Psoas muscle (tissue), 8 donors: ENCODE data around the gene SFXN4. TPM values are rescaled to one million over a fixed set of nuclear protein-coding genes. Genes with fewer than 3 reads are reported as not detected.

Experiments
- ATAC-seq, 4 donors: fragments of 200-7000 bp; cut with Tn5 transposase; one replicate each; pipeline ENCODE4 v1.9.1; 2020; ENCODE audit warnings: moderate library complexity in 3 of 4, mild to moderate bottlenecking in 2 of 4
- DNase-seq, 2 donors: peaks; one replicate each; pipeline ENCODE4 v3.0.0-alpha.2; 2020
- H3K27ac ChIP-seq: fragments of 200-600 bp; one replicate; pipeline ENCODE4 v1.8.0; 2022
- H3K27me3 ChIP-seq, 3 donors: fragments of 200-600 bp in 1 of 3; one replicate each; pipeline versions ENCODE4 v1.6.1 to v1.8.0; 2013 to 2022; ENCODE audit warnings: low read length in 2 of 3, mild to moderate bottlenecking in 2 of 3, moderate library complexity in 1 of 3; ENCODE audit not compliant: insufficient read depth in 3 of 3
- H3K36me3 ChIP-seq, 2 donors: fragments of 200-600 bp in 1 of 2; one replicate each; pipeline versions ENCODE4 v1.6.1 to v1.8.0; 2013 to 2022; ENCODE audit warnings: low read depth in 1 of 2, mild to moderate bottlenecking in 1 of 2, moderate library complexity in 1 of 2; ENCODE audit not compliant: insufficient read depth in 1 of 2
- H3K4me1 ChIP-seq: fragments of 200-600 bp; one replicate; pipeline ENCODE4 v1.8.0; 2022
- H3K4me3 ChIP-seq: fragments of 200-600 bp; one replicate; pipeline ENCODE4 v1.8.0; 2022; ENCODE audit warnings: mild to moderate bottlenecking
- H3K9me3 ChIP-seq: fragments of 200-600 bp; one replicate; pipeline ENCODE4 v1.8.0; 2022
- CTCF ChIP-seq: fragments of 200-600 bp; IDR thresholded peaks from one replicate; pipeline ENCODE4 v1.8.0; 2022; ENCODE audit warnings: antibody characterized with exemption
- WGBS, 3 donors: extraction: QIAGEN DNeasy Blood & Tissue Kit; methylation state at CpG; one replicate each; pipeline versions ENCODE4 v1.1.6 to v1.1.7; 2013; 5-methylcytosine and 5-hydroxymethylcytosine counted together
- intact Hi-C, 2 donors: fragments of 100-400 bp; cut with DNase I; formaldehyde crosslinking; loops; one replicate each; pipeline versions ENCODE4 v1.11.0 to v1.14.2; 2022
- polyA plus RNA-seq, 3 donors: library from polyadenylated mRNA; stranded (reverse); fragments of 200-250 nt; gene quantifications; one replicate each; pipeline ENCODE4 v1.2.3, GENCODE V29; 2013
- total RNA-seq, 4 donors: library from RNA; stranded (reverse); fragmentation: NEBNext Ultra II Directional in 2 of 4; extraction: Animal tissue kit (Norgen Biotek cat#: 25700) in 2 of 4; gene quantifications; one replicate each; pipeline versions ENCODE4 v1.2.1 to v1.2.4, GENCODE V29; 2021 to 2023
- donor health status: healthy with polysubstance abuse.
- donor health status: DM: no; HTN: no; CAD: no; lungs with moderate emphysema.
- donor health status: Bipolar disorder and iron deficiency.
- donor health status: healthy.
- donor health status: DM: yes; HTN: yes; CAD: no.
- donor health status: DM: no; HTN: no; CAD: no.
- donor health status: DM: no; HTN: no; CAD: no.
- donor health status: DM: yes; HTN: yes; CAD: no.

Gene SFXN4
- total and polyA plus RNA-seq, 7 donors: 37.1 to 67.2 (median 48.9) TPM

GRCh38 chr10:119129721-119130120 is 35.8 kb downstream of the SFXN4 start:
- intact Hi-C loops: no loop called here
- no peak overlapping the region for H3K27ac ChIP-seq
- no peak for DNase-seq
- no peak overlapping the region for H3K4me3 ChIP-seq
- 94 to 97% (median 97%) methylated on average over 4 of the region's 4 CpGs for WGBS, 3 donors
- no peak for TF ChIP-seq CTCF
- ATAC-seq: no peak
- no peaks in the 10 kb centered on the region for H3K9me3 ChIP-seq
- no peaks in the 10 kb centered on the region for H3K27me3 ChIP-seq
- H3K4me1 ChIP-seq: peaks cover 5% of the 10 kb centered on the region
- H3K36me3 ChIP-seq: peaks cover 0 to 82% of the 10 kb centered on the region in 2 donors

DNA sequence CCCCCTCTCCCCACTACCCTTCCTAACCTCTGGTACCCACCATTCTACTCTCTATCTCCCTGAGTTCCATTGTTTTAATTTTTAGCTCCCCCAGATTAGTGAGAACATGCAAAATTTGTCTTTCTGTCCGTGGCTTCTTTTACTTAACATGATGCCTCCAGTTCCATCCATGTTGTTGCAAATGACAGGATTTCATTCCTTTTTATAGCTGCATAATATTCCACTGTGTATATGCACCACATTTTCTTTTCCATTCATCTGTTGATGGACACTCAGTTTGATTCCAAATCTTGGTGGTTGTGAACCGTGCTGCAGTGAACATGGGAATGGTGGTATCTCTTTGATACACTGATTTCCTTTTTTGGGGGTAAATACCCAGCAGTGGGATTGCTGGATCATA is 39.6 kb downstream of the SFXN4 start:
- intact Hi-C loops: no loop called here
- H3K4me1 ChIP-seq: peaks cover 2% of the 10 kb centered on the region
- ATAC-seq (no peak), DNase-seq (no peak)
- no peaks in the 10 kb centered on the region for H3K9me3 ChIP-seq
- H3K27ac ChIP-seq: no peak overlapping the region
- peaks cover 0 to 84% of the 10 kb centered on the region in 2 donors for H3K36me3 ChIP-seq
- no peaks in the 10 kb centered on the region for H3K27me3 ChIP-seq
- WGBS, 3 donors: 97 to 100% (median 97%) methylated on average over 2 of the region's 2 CpGs
- no peak overlapping the region for H3K4me3 ChIP-seq
- no peak for TF ChIP-seq CTCF

GRCh38 chr10:119120875-119121274 is 44.6 kb downstream of the SFXN4 start:
- Histone ChIP-seq H3K9me3 (no peaks in the 10 kb centered on the region), H3K4me1 (peaks cover 14% of the 10 kb centered on the region), H3K27ac (peak overlapping the region; percentile 83), H3K36me3 (peaks cover 0 to 80% of the 10 kb centered on the region in 2 donors), H3K27me3 (no peaks in the 10 kb centered on the region), H3K4me3 (no peak overlapping the region)
- intact Hi-C loops: loop anchor here in 1 of 2 donors (5.0 kb wide), 1 partner anchor 39 kb away; the partner anchor contains the start of gene EIF3A
- 89 to 92% (median 91%) methylated on average over 2 of the region's 2 CpGs for WGBS, 3 donors
- TF ChIP-seq CTCF: no peak
- DNase-seq: no peak
- peak in 1 of 4 donors; percentile 11 for ATAC-seq

DNA sequence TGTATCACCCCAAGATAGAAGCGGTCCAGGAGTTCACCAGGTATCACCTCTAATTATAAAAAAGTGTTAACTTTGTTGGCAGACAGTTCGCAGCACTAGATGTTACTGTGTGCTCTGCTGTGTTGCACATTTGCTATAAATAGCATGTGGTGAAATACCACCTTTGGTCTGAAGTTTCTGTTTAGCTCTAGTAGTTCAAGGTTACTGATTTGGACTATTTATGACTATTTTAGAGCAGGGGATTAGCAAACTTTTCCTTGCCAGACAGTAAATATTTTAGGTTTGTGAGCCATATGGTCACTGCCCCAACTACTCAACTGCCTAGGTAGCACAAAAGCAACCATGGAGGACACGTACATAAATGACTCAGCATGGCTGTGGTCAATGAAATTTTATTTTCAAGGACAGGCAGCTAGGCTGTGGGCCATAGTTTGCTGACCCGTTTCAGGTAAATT is 45.1 kb downstream of the SFXN4 start:
- ATAC-seq: peak; percentile 89 to 94 (median 92)
- H3K36me3 ChIP-seq: peaks cover 0 to 76% of the 10 kb centered on the region in 2 donors
- H3K4me3 ChIP-seq: no peak overlapping the region
- WGBS, 3 donors: 26 to 58% (median 35%) methylated on average over 4 of the region's 4 CpGs
- peaks cover 14% of the 10 kb centered on the region for H3K4me1 ChIP-seq
- intact Hi-C loops: loop anchor here in 1 of 2 donors (5.0 kb wide), 1 partner anchor 38 kb away; the partner anchor contains the start of gene EIF3A
- H3K9me3 ChIP-seq: no peaks in the 10 kb centered on the region
- no peak for DNase-seq
- no peaks in the 10 kb centered on the region for H3K27me3 ChIP-seq
- no peak for TF ChIP-seq CTCF
- peak overlapping the region; percentile 83 for H3K27ac ChIP-seq

GRCh38 chr10:119119400-119119799 is 46.1 kb downstream of the SFXN4 start:
- Histone ChIP-seq H3K27ac (peak overlapping the region; percentile 83), H3K4me3 (no peak overlapping the region), H3K36me3 (peaks cover 0 to 67% of the 10 kb centered on the region in 2 donors), H3K9me3 (no peaks in the 10 kb centered on the region), H3K27me3 (no peaks in the 10 kb centered on the region), H3K4me1 (peaks cover 14% of the 10 kb centered on the region)
- intact Hi-C loops: loop anchor here in 1 of 2 donors (5.0 kb wide), 1 partner anchor 43 kb away; no protein-coding TSS in a partner anchor
- DNase-seq (no peak), ATAC-seq (peak in 1 of 4 donors; percentile 2)
- no peak for TF ChIP-seq CTCF
- WGBS, 3 donors: 70 to 81% (median 78%) methylated on average over 1 of the region's 1 CpG
